SK-N-SH treated with all-trans-retinoic acid at 6 μM for 48 hours (cell line): ENCODE results near the gene ACOX1.

Experiments used
- ATAC-seq: fragments of 200-7000 bp; cut with Tn5 transposase; 3 replicates; pipeline ENCODE4 v1.9.1; 2020; ENCODE audit warnings: mild to moderate bottlenecking, moderate library complexity
- BACH2 ChIP-seq: fragments of 250-450 bp; sonication (Bioruptor Pico); IDR thresholded peaks from 2 replicates; pipeline ENCODE4 v1.9.0; 2021; ENCODE audit warnings: mild to moderate bottlenecking, borderline replicate concordance
- CSRNP3 ChIP-seq: fragments of 250-450 bp; sonication (Bioruptor Pico); IDR thresholded peaks from 2 replicates; pipeline ENCODE4 v1.5.1; 2021; ENCODE audit warnings: mild to moderate bottlenecking, moderate library complexity
- GLIS3 ChIP-seq: fragments of 250-450 bp; sonication (Bioruptor Pico); IDR thresholded peaks from 2 replicates; pipeline ENCODE4 v1.5.0; 2020; ENCODE audit warnings: mild to moderate bottlenecking, moderate library complexity
- ISL1 ChIP-seq: fragments of 250-450 bp; sonication (Bioruptor Pico); IDR thresholded peaks from 2 replicates; pipeline ENCODE4 v2.1.2; 2022; ENCODE audit warnings: mild to moderate bottlenecking, moderate library complexity
- OSR1 ChIP-seq: fragments of 250-450 bp; sonication (Bioruptor Pico); IDR thresholded peaks from 2 replicates; pipeline ENCODE4 v1.8.0; 2022; ENCODE audit warnings: moderate library complexity, mild to moderate bottlenecking, inconsistent platforms
- SNAI2 ChIP-seq: fragments of 250-450 bp; sonication (Bioruptor Pico); IDR thresholded peaks from 2 replicates; pipeline ENCODE4 v1.5.0; 2020; ENCODE audit warnings: mild to moderate bottlenecking, moderate library complexity
- ZFP3 ChIP-seq: fragments of 250-450 bp; sonication (Bioruptor Pico); IDR thresholded peaks from 2 replicates; pipeline ENCODE4 v1.5.0; 2020; ENCODE audit warnings: mild to moderate bottlenecking, moderate library complexity
- ZFP30 ChIP-seq: fragments of 450-650 bp; formaldehyde crosslinking; IDR thresholded peaks from 2 replicates; pipeline ENCODE4 v1.5.0; 2022; ENCODE audit warnings: mild to moderate bottlenecking, moderate library complexity
- ZNF565 ChIP-seq: fragments of 450-650 bp; formaldehyde crosslinking; conservative IDR thresholded peaks from 2 replicates; pipeline ENCODE4 v1.5.0; 2020; ENCODE audit warnings: low read depth, mild to moderate bottlenecking, moderate library complexity
- ZNF70 ChIP-seq: fragments of 450-650 bp; formaldehyde crosslinking; IDR thresholded peaks from 2 replicates; pipeline ENCODE4 v1.5.0; 2020; ENCODE audit warnings: mild to moderate bottlenecking, moderate library complexity
- ZNF8 ChIP-seq: fragments of 450-650 bp; formaldehyde crosslinking; IDR thresholded peaks from 2 replicates; pipeline ENCODE4 v1.5.0; 2020; ENCODE audit warnings: mild to moderate bottlenecking, moderate library complexity
- TF ChIP-seq, protein P1 (sequence below): fragments of 250-450 bp; sonication (Bioruptor Pico); IDR thresholded peaks from 2 replicates; pipeline ENCODE4 v1.8.0; 2020; ENCODE audit warnings: mild to moderate bottlenecking, moderate library complexity, borderline replicate concordance
- TF ChIP-seq, protein P2 (sequence below): fragments of 250-450 bp; sonication (Bioruptor Pico); IDR thresholded peaks from 2 replicates; pipeline ENCODE4 v1.5.0; 2020; ENCODE audit warnings: mild to moderate bottlenecking, moderate library complexity
- TF ChIP-seq, protein P3 (sequence below): fragments of 250-450 bp; sonication (Bioruptor Pico); IDR thresholded peaks from 2 replicates; pipeline ENCODE4 v1.5.1; 2020; ENCODE audit warnings: low read depth, mild to moderate bottlenecking, moderate library complexity

ACOX1 gene

GRCh38 chr17:76000016-76000754 lies 21.2 kb upstream of the ACOX1 start:
- ATAC-seq, result peak; percentile 83

DNA sequence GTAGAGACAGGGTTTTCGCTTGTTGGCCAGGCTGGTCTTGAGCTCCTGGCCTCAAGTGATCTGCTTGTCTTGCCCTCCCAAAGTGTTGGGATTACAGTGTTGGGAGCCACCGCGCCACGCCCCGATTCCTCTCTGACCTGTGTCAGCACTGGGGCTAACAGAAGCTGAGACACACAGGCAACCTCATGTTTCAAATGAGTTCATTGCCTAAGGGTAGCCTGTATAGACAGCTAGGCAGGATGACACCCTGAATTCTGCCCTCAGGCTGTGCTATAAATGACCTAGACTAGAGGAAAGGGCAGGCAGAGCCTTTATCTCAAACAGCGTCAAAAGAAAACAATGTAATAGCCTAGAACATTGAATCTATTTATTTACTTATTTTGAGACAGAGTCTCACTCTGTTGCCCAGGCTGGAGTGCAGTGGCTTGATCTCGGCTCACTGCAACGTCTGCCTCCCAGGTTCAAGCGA lies 19.4 kb upstream of the ACOX1 start:
- ATAC-seq, result no peak
- TF ChIP-seq OSR1 (CRISPR knock-in tag) (no peak), ZNF8 (CRISPR knock-in tag) (no peak), GLIS3 (CRISPR knock-in tag) (no peak), ZFP3 (CRISPR knock-in tag) (no peak), BACH2 (CRISPR knock-in tag) (no peak), CSRNP3 (CRISPR knock-in tag) (no peak), SNAI2 (CRISPR knock-in tag) (no peak), ZNF70 (no peak), ZNF565 (no peak), ISL1 (CRISPR knock-in tag) (no peak)
- TF ChIP-seq, protein P1, sequence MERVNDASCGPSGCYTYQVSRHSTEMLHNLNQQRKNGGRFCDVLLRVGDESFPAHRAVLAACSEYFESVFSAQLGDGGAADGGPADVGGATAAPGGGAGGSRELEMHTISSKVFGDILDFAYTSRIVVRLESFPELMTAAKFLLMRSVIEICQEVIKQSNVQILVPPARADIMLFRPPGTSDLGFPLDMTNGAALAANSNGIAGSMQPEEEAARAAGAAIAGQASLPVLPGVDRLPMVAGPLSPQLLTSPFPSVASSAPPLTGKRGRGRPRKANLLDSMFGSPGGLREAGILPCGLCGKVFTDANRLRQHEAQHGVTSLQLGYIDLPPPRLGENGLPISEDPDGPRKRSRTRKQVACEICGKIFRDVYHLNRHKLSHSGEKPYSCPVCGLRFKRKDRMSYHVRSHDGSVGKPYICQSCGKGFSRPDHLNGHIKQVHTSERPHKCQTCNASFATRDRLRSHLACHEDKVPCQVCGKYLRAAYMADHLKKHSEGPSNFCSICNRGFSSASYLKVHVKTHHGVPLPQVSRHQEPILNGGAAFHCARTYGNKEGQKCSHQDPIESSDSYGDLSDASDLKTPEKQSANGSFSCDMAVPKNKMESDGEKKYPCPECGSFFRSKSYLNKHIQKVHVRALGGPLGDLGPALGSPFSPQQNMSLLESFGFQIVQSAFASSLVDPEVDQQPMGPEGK (CRISPR knock-in tag), result no peak
- TF ChIP-seq, protein P2, sequence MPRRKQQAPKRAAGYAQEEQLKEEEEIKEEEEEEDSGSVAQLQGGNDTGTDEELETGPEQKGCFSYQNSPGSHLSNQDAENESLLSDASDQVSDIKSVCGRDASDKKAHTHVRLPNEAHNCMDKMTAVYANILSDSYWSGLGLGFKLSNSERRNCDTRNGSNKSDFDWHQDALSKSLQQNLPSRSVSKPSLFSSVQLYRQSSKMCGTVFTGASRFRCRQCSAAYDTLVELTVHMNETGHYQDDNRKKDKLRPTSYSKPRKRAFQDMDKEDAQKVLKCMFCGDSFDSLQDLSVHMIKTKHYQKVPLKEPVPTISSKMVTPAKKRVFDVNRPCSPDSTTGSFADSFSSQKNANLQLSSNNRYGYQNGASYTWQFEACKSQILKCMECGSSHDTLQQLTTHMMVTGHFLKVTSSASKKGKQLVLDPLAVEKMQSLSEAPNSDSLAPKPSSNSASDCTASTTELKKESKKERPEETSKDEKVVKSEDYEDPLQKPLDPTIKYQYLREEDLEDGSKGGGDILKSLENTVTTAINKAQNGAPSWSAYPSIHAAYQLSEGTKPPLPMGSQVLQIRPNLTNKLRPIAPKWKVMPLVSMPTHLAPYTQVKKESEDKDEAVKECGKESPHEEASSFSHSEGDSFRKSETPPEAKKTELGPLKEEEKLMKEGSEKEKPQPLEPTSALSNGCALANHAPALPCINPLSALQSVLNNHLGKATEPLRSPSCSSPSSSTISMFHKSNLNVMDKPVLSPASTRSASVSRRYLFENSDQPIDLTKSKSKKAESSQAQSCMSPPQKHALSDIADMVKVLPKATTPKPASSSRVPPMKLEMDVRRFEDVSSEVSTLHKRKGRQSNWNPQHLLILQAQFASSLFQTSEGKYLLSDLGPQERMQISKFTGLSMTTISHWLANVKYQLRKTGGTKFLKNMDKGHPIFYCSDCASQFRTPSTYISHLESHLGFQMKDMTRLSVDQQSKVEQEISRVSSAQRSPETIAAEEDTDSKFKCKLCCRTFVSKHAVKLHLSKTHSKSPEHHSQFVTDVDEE (CRISPR knock-in tag), result no peak

More at GRCh38 chr17:76000016-76000754, 21.2 kb upstream of the ACOX1 start:
- TF ChIP-seq ZNF565, result no peak
- TF ChIP-seq, protein P1 (CRISPR knock-in tag), result no peak
- no peak for TF ChIP-seq OSR1 (CRISPR knock-in tag)
- no peak for TF ChIP-seq ZFP30 (CRISPR knock-in tag)

GRCh38 chr17:75996665-75997590 lies 18.0 kb upstream of the ACOX1 start:
- ATAC-seq, result peak; percentile 58

More at GRCh38 chr17:75996665-75997590, 18.0 kb upstream of the ACOX1 start:
- TF ChIP-seq, protein P1 (CRISPR knock-in tag), result no peak
- TF ChIP-seq, protein P3, sequence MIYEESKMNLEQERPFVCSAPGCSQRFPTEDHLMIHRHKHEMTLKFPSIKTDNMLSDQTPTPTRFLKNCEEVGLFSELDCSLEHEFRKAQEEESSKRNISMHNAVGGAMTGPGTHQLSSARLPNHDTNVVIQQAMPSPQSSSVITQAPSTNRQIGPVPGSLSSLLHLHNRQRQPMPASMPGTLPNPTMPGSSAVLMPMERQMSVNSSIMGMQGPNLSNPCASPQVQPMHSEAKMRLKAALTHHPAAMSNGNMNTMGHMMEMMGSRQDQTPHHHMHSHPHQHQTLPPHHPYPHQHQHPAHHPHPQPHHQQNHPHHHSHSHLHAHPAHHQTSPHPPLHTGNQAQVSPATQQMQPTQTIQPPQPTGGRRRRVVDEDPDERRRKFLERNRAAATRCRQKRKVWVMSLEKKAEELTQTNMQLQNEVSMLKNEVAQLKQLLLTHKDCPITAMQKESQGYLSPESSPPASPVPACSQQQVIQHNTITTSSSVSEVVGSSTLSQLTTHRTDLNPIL (CRISPR knock-in tag), result no peak
